ENCODE results near the gene CHI3L2. TPM values are rescaled to one million over a fixed set of nuclear protein-coding genes. Genes with fewer than 3 reads are reported as not detected.

CHI3L2 gene
- total RNA-seq, 3 donors from 2014 or later: 0.76 to 3.3 (median 1.1) TPM

GRCh38 chr1:111269825-111270406, 42.4 kb downstream of the CHI3L2 start:
- no peak for ATAC-seq
- Histone ChIP-seq H3K36me3 (ENCODE audit: low read depth) (no peaks in the 10 kb centered on the region), H3K4me1 (ENCODE audit: low read depth) (no peaks in the 10 kb centered on the region), H3K4me3 (no peak overlapping the region), H3K9me3 (no peaks in the 10 kb centered on the region)
- no peak for TF ChIP-seq CTCF (IDR thresholded peaks at IDR 0.05)
- no peak for DNase-seq
- intact Hi-C loops (cut with DNase I, micrococcal nuclease): no loop called here

- H3K36me3 ChIP-seq (ENCODE audit: low read depth): no peaks in the 10 kb centered on the region
- no peak for ATAC-seq
- H3K4me1 ChIP-seq (ENCODE audit: low read depth): no peaks in the 10 kb centered on the region
- no peak overlapping the region for H3K4me3 ChIP-seq
- TF ChIP-seq CTCF (IDR thresholded peaks at IDR 0.05): no peak
- H3K9me3 ChIP-seq: no peaks in the 10 kb centered on the region
- peak in 1 of 3 donors; percentile 45 for DNase-seq
- intact Hi-C loops (cut with DNase I, micrococcal nuclease): no loop called here
Observed at GRCh38 chr1:111270771-111271463, 43.4 kb downstream of the CHI3L2 start.

- intact Hi-C loops (cut with DNase I, micrococcal nuclease): no loop called here
- TF ChIP-seq CTCF (IDR thresholded peaks at IDR 0.05): no peak
- no peak for DNase-seq
Observed at GRCh38 chr1:111271464-111271801, 43.9 kb downstream of the CHI3L2 start.

GRCh38 chr1:111272081-111272480, 44.6 kb downstream of the CHI3L2 start:
- Histone ChIP-seq H3K4me3 (no peak overlapping the region), H3K9me3 (no peaks in the 10 kb centered on the region), H3K4me1 (ENCODE audit: low read depth) (no peaks in the 10 kb centered on the region), H3K36me3 (ENCODE audit: low read depth) (no peaks in the 10 kb centered on the region)
- no peak for TF ChIP-seq CTCF (IDR thresholded peaks at IDR 0.05)
- no peak for DNase-seq
- intact Hi-C loops (cut with DNase I, micrococcal nuclease): no loop called here
- no peak for ATAC-seq

More at GRCh38 chr1:111271464-111271801, 43.9 kb downstream of the CHI3L2 start:
- no peak overlapping the region for H3K4me3 ChIP-seq
- ATAC-seq: no peak
- H3K9me3 ChIP-seq: no peaks in the 10 kb centered on the region
- no peaks in the 10 kb centered on the region for H3K4me1 ChIP-seq (ENCODE audit: low read depth)
- no peaks in the 10 kb centered on the region for H3K36me3 ChIP-seq (ENCODE audit: low read depth)

- no peaks in the 10 kb centered on the region for H3K36me3 ChIP-seq (ENCODE audit: low read depth)
- intact Hi-C loops (cut with DNase I, micrococcal nuclease): no loop called here
- ATAC-seq (no peak), DNase-seq (no peak)
- TF ChIP-seq CTCF (IDR thresholded peaks at IDR 0.05): no peak
- H3K4me3 ChIP-seq: no peak overlapping the region
- H3K4me1 ChIP-seq (ENCODE audit: low read depth): no peaks in the 10 kb centered on the region
- no peaks in the 10 kb centered on the region for H3K9me3 ChIP-seq
Observed at GRCh38 chr1:111274653-111275052, 47.1 kb downstream of the CHI3L2 start.

Data from mucosa of descending colon (tissue), 3 donors.